Testis (tissue), 5 donors: Measurements from ENCODE around the gene ZNF805. TPM values are rescaled to one million over a fixed set of nuclear protein-coding genes. Genes with fewer than 3 reads are reported as not detected.
"Not testable (repeated sequence)": the region's sequence is repeated elsewhere in the genome, so short reads cannot be mapped to it uniquely, and the experiment has no call there.

Experiments
- DNase-seq: peaks from one replicate; pipeline ENCODE4 v3.0.0-alpha.2; 2019
- H3K27ac ChIP-seq, 2 donors: fragments of 200-600 bp; sonication (generic); one replicate each; pipeline ENCODE4 v1.5.1; 2019
- H3K27me3 ChIP-seq: fragments of 200-600 bp; sonication (generic); one replicate; pipeline ENCODE4 v1.5.1; 2019
- H3K36me3 ChIP-seq: fragments of 200-600 bp; sonication (generic); one replicate; pipeline ENCODE4 v1.5.1; 2017; ENCODE audit warnings: low read depth; ENCODE audit errors: missing control alignments
- H3K4me1 ChIP-seq: fragments of 200-600 bp; sonication (generic); one replicate; pipeline ENCODE4 v1.5.1; 2019
- H3K4me3 ChIP-seq, 2 donors: fragments of 200-600 bp; sonication (generic); one replicate each; pipeline ENCODE4 v1.5.1; 2017 to 2019
- H3K9me3 ChIP-seq: fragments of 200-600 bp; sonication (generic); one replicate; pipeline ENCODE4 v1.5.1; 2017
- CTCF ChIP-seq, 3 experiments: fragments of 450-650 bp in 2 of 3; fragments of 200-600 bp in 1 of 3; sonication (generic) in 1 of 3; IDR thresholded peaks; one replicate each; pipeline ENCODE4 v1.5.1; 2016 to 2019; ENCODE audit warnings: antibody characterized with exemption in 3 of 3, mild to moderate bottlenecking in 2 of 3, moderate library complexity in 1 of 3
- POLR2A ChIP-seq: fragments of 450-650 bp; IDR thresholded peaks from one replicate; pipeline ENCODE4 v1.6.1; 2017; ENCODE audit warnings: antibody characterized with exemption, mild to moderate bottlenecking, moderate library complexity
- WGBS, 2 donors: methylation state at CpG; one replicate each; pipeline ENCODE4 v1.1.5; 2018; 5-methylcytosine and 5-hydroxymethylcytosine counted together
- intact Hi-C: fragments of 100-400 bp; cut with DNase I; formaldehyde crosslinking; loops from one replicate; pipeline ENCODE4 v1.15.1; 2023; ENCODE audit warnings: low total_unique reads
- long read RNA-seq, 2 donors: transcript quantifications; one replicate each; lab custom pipeline, GENCODE V29; 2026
- polyA plus RNA-seq: library from polyadenylated mRNA; stranded (reverse); fragments of 350-450 nt; fragmentation: Illumina TruSeq; extraction: RNeasy Lipid Tissue Mini Kit (QIAGEN cat#74804); gene quantifications from one replicate; pipeline ENCODE4 v1.2.3, GENCODE V29; 2014; ENCODE audit warnings: low read depth, low replicate concordance; ENCODE audit not compliant: insufficient read depth
- total RNA-seq, 2 donors: library from RNA; depleted of rRNA; stranded (reverse); fragments of >200 nt; gene quantifications; one replicate each; pipeline ENCODE4 v1.2.3, GENCODE V29; 2016

The ZNF805 gene
- total RNA-seq (10 to 100 TPM; 19.6 to 23.0 TPM), polyA plus RNA-seq (6.8 TPM)
- long read RNA-seq, donor 1 = 0 reads
- long read RNA-seq, donor 2, partial matches to known transcripts = 0 of 3 reads
- long read RNA-seq, donor 2, other reads (novel, unspliced or antisense) = 0 of 3 reads

GRCh38 chr19:57240311-57241090, at the start of gene ZNF805:
Gene ZNF805, plus strand, starts transcription at chr19:57240632. Its CDS starts 260 bp downstream, at chr19:57240892.
- no peaks in the 10 kb centered on the region for H3K9me3 ChIP-seq
- no peaks in the 10 kb centered on the region for H3K27me3 ChIP-seq
- intact Hi-C loops = no loop called here
- 0 to 1% methylated on average over 12 to 41 of the region's 61 CpGs for WGBS, 2 donors
- H3K4me1 ChIP-seq = peaks cover 14% of the 10 kb centered on the region
- no peak for TF ChIP-seq POLR2A
- peak in 1 of 3 experiments; percentile 19 for TF ChIP-seq CTCF (IDR thresholded peaks at IDR 0.05)
- peak; percentile 97 for DNase-seq
- H3K36me3 ChIP-seq = no peaks in the 10 kb centered on the region
- H3K4me3 ChIP-seq = peak within 1 kb of the TSS; percentile 78 to 93
- peak within 1 kb of the TSS; percentile 75 to 78 for H3K27ac ChIP-seq

GRCh38 chr19:57191141-57192076, 49.0 kb upstream of the ZNF805 start, which contains the start of gene ZNF264:
Gene ZNF264, plus strand, starts transcription at chr19:57191500. Its CDS starts 414 bp downstream, at chr19:57191914.
- Histone ChIP-seq H3K4me1 (peaks cover 10% of the 10 kb centered on the region), H3K36me3 (no peaks in the 10 kb centered on the region), H3K27ac (peak within 1 kb of the TSS; percentile 86 to 88), H3K9me3 (no peaks in the 10 kb centered on the region), H3K27me3 (no peaks in the 10 kb centered on the region), H3K4me3 (peak within 1 kb of the TSS; percentile 88 to 98)
- intact Hi-C loops = no loop called here
- DNase-seq = peak; percentile 94
- 0 to 1% methylated on average over 23 to 80 of the region's 81 CpGs for WGBS, 2 donors
- TF ChIP-seq POLR2A (no peak), CTCF (IDR thresholded peaks at IDR 0.05) (no peak)

GRCh38 chr19:57192077-57192420, 48.4 kb upstream of the ZNF805 start:
- Histone ChIP-seq H3K4me3 (peak overlapping the region; percentile 88 to 98), H3K36me3 (no peaks in the 10 kb centered on the region), H3K27me3 (no peaks in the 10 kb centered on the region), H3K4me1 (peaks cover 10% of the 10 kb centered on the region), H3K27ac (peak overlapping the region; percentile 86 to 88), H3K9me3 (no peaks in the 10 kb centered on the region)
- no peak for DNase-seq
- intact Hi-C loops = no loop called here
- TF ChIP-seq CTCF (IDR thresholded peaks at IDR 0.05) = no peak
- TF ChIP-seq POLR2A = no peak
- WGBS, 2 donors = 0 to 1% methylated on average over 7 to 9 of the region's 9 CpGs

- intact Hi-C loops = no loop called here
- Histone ChIP-seq H3K27ac (no peak overlapping the region), H3K9me3 (no peaks in the 10 kb centered on the region), H3K36me3 (no peaks in the 10 kb centered on the region), H3K27me3 (no peaks in the 10 kb centered on the region), H3K4me1 (peaks cover 10% of the 10 kb centered on the region), H3K4me3 (peak overlapping the region in 1 of 2 donors; percentile 98)
- 80 to 82% methylated on average over 5 of the region's 5 CpGs for WGBS, 2 donors
- DNase-seq = no peak
- TF ChIP-seq POLR2A (no peak), CTCF (IDR thresholded peaks at IDR 0.05) (no peak)
Observed at GRCh38 chr19:57192993-57193392, 47.4 kb upstream of the ZNF805 start.

- 95 to 98% methylated on average over 6 of the region's 6 CpGs for WGBS, 2 donors
- H3K36me3 ChIP-seq, H3K27me3 ChIP-seq, intact Hi-C loops, H3K4me3 ChIP-seq, H3K9me3 ChIP-seq, H3K27ac ChIP-seq, H3K4me1 ChIP-seq, DNase-seq: not testable (repeated sequence)
Observed at GRCh38 chr19:57197874-57198273, 42.6 kb upstream of the ZNF805 start.
